Measurements from ENCODE around the gene BAMBI. TPM values are rescaled to one million over a fixed set of nuclear protein-coding genes. Genes with fewer than 3 reads are reported as not detected.

Gene BAMBI
- total and polyA plus RNA-seq, 9 donors = 28.6 to 138 (median 62.3) TPM

DNA sequence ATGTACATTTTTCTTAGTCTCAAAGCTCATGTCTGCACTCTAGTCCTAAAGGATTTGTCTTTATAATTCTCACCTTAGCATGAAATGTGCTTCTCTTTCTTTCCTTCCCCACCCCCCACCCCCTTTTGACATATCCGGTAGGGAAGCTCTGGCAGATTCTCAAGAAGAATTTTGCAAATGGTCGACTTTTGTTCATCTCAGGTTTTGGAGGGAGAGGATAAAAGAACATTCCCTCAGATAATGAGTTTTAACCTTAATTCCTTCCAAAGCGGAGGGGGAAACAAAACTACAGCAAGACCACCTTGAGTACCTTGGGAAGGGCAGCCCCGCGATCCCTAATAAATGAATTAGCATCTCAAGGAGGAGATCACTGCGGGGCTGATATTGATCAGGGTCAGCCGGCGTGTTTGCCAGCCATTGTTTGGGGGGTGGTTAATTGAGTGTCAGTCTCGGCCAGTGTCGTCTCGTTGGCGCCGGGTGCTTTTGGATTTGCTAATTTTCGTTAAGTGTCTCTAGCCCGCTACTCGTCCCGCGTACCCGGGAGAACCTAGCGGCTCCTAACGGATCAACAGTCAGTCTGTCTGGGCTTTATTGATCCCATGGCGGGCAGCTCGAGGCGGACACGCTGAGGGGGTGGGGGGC lies 874 bp upstream of the BAMBI start:
- Histone ChIP-seq H3K4me3 (peak overlapping the region; percentile 50), H3K27ac (peak overlapping the region in 1 of 2 donors; percentile 29), H3K9me3 (no peaks in the 10 kb centered on the region), H3K36me3 (no peaks in the 10 kb centered on the region), H3K4me1 (ENCODE audit: insufficient read depth) (peaks cover 2% of the 10 kb centered on the region), H3K27me3 (no peaks in the 10 kb centered on the region)
- no peak for TF ChIP-seq POLR2A (IDR thresholded peaks at IDR 0.05)
- TF ChIP-seq, protein P1, sequence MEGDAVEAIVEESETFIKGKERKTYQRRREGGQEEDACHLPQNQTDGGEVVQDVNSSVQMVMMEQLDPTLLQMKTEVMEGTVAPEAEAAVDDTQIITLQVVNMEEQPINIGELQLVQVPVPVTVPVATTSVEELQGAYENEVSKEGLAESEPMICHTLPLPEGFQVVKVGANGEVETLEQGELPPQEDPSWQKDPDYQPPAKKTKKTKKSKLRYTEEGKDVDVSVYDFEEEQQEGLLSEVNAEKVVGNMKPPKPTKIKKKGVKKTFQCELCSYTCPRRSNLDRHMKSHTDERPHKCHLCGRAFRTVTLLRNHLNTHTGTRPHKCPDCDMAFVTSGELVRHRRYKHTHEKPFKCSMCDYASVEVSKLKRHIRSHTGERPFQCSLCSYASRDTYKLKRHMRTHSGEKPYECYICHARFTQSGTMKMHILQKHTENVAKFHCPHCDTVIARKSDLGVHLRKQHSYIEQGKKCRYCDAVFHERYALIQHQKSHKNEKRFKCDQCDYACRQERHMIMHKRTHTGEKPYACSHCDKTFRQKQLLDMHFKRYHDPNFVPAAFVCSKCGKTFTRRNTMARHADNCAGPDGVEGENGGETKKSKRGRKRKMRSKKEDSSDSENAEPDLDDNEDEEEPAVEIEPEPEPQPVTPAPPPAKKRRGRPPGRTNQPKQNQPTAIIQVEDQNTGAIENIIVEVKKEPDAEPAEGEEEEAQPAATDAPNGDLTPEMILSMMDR (IDR thresholded peaks at IDR 0.05) = no peak
- TF ChIP-seq EP300 (IDR thresholded peaks at IDR 0.05) = no peak
- WGBS, 3 donors = 5 to 9% (median 6%) methylated on average over 22 to 25 of the region's 25 CpGs
- DNase-seq = peak in 2 of 5 donors; percentile 52 to 55
- intact Hi-C loops (cut with DNase I) = loop anchor here in 3 of 4 donors (5.0 to 10.0 kb wide), 5 partner anchors 46 to 626 kb away; no protein-coding TSS in a partner anchor

DNA sequence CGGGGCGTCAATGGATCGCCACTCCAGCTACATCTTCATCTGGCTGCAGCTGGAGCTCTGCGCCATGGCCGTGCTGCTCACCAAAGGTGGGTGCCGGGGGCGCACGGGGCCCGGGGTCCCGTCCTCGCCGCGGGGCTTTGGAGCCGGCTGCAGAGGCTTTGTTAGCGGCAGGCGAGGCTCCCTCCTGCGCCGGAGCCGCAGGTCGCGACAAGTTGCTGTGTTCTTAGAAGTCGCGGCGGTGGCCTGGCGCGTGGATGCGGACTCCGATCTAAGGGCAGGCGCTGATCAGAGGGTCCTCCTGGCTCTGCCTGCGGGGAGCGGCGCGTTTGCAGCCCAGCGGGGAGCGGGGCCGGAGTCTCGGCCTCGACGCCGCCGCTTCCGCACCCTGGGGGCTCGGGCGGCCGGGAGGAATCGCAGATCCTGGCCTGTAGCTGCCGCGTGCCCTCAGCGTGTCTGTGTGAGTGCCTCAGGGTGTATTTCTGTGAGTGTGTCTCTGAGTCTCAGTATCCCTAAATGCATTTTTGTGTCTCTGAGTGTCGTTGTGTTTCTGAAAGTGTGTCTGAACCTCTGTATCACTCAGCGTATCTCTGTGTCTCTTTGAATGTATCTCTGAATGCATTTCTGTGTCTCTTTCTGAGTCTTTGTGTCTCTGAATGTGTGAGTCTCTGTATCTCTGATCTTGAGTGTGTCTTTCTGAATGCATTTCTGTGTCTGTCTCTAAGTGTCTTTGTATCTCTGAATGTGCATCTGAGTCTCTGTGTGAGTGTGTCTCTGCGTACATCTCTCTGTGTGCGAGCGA lies 766 bp downstream of the BAMBI start:
- no peaks in the 10 kb centered on the region for H3K27me3 ChIP-seq

DNA sequence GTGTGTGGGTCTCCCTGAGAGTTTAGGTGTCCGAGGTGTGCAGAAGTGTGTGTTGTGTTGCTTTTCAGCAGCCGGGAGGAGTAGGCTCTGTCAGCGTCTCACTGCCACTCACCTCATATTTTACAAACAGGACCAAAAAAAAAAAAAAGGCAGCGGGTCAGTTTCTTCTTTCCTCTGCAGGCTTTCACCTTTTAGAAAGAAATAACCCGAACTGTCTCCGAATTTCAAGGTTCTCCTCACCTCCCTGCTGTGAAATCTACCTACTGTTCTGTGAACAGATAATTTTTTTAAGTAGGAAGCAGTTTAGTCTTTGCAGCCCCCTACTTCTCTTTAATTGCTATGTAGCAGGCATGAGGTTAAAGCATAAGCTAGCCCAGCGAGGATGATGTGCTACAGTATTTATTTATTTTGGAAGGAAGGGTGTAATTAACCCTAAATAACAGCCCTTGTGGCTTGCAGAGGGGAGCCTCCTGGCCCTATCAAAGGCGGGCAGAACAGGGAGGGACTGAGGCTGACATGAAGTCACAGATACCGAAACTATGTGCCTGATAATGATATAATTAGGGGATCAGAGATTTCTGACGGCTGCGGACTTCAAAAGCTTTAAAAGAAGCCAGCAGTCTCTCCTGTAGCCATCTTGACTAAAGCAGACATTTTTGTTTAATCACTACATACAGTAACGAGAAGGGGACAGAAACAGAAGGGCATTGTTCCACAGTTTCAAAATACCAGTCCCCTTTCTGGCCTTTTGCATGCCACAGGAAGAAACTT lies 1.6 kb downstream of the BAMBI start:
- H3K4me1 ChIP-seq (ENCODE audit: insufficient read depth) = peaks cover 2% of the 10 kb centered on the region
- TF ChIP-seq EP300 (IDR thresholded peaks at IDR 0.05) = no peak
- no peak for TF ChIP-seq POLR2A (IDR thresholded peaks at IDR 0.05)
- TF ChIP-seq, protein P1 (IDR thresholded peaks at IDR 0.05) = no peak
- H3K36me3 ChIP-seq = no peaks in the 10 kb centered on the region
- 2 to 10% (median 3%) methylated on average over 12 of the region's 12 CpGs for WGBS, 3 donors
- peak overlapping the region; percentile 88 for H3K4me3 ChIP-seq
- no peaks in the 10 kb centered on the region for H3K27me3 ChIP-seq
- peak overlapping the region in 1 of 2 donors; percentile 85 for H3K27ac ChIP-seq
- no peak for DNase-seq
- intact Hi-C loops (cut with DNase I) = loop anchor here in 3 of 4 donors (5.0 to 10.0 kb wide), 5 partner anchors 43 to 623 kb away; no protein-coding TSS in a partner anchor
- H3K9me3 ChIP-seq = no peaks in the 10 kb centered on the region

More for the DNA sequence above, 766 bp downstream of the BAMBI start:
- intact Hi-C loops (cut with DNase I) = loop anchor here in 3 of 4 donors (5.0 to 10.0 kb wide), 5 partner anchors 44 to 624 kb away; no protein-coding TSS in a partner anchor
- no peaks in the 10 kb centered on the region for H3K36me3 ChIP-seq
- TF ChIP-seq EP300 (IDR thresholded peaks at IDR 0.05) (no peak), POLR2A (IDR thresholded peaks at IDR 0.05) (no peak)
- TF ChIP-seq, protein P1 (IDR thresholded peaks at IDR 0.05) = no peak
- H3K4me3 ChIP-seq = peak overlapping the region; percentile 88
- peak in 4 of 5 donors; percentile 33 to 62 (median 44) for DNase-seq
- H3K9me3 ChIP-seq = no peaks in the 10 kb centered on the region
- WGBS, 3 donors = 1% methylated on average over 24 to 54 of the region's 54 CpGs
- peaks cover 2% of the 10 kb centered on the region for H3K4me1 ChIP-seq (ENCODE audit: insufficient read depth)
- H3K27ac ChIP-seq = peak overlapping the region; percentile 59 to 85

Measured in ovary (tissue), 9 donors.